HG03439 (cell line): ENCODE data around the gene TAF9.
A peak's percentile ranks its signal among the peaks of the same experiment; 100 is the strongest.
"Not testable (repeated sequence)": the region's sequence is repeated elsewhere in the genome, so short reads cannot be mapped to it uniquely, and the experiment has no call there.

ENCODE experiments used
- ATAC-seq: cut with Tn5 transposase; IDR thresholded peaks from one replicate; pipeline ENCODE4 v1.9.1; 2021; ENCODE audit warnings: mild to moderate bottlenecking, moderate library complexity; ENCODE audit not compliant: unreplicated experiment

TAF9 gene

GRCh38 chr5:69369340-69370121 lies at the start of gene TAF9, which contains the start of the genes AK6 and RAD17:
Gene TAF9, minus strand, starts transcription at chr5:69369520. Its CDS starts 3,783 bp downstream, at chr5:69365737.
Gene AK6, minus strand, starts transcription at chr5:69369520. Its CDS starts 30 bp downstream, at chr5:69369490.
Gene RAD17, plus strand, starts transcription at chr5:69369818. Its CDS starts 2,391 bp downstream, at chr5:69372209.
- peak; percentile 91 for ATAC-seq

DNA sequence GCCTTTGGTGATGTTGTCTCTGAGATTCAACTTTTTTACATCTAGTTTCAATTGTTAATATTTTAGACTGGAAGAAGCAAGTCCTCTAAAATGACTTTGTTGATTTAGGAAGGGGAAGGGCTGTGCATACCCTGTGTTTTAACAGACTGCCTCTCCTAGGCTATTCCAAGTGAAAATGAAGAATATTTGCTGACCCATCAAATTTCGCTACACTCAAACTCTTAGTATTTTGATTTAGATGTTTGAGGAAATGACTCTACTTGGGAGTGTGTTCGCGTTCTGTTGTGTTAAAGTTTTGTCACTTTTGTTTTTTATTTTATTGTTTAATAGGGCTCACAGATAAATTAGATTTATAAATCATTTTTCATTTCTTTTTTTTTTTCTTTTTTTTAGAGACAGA lies 49.2 kb upstream of the TAF9 start:
- ATAC-seq, result no peak

DNA sequence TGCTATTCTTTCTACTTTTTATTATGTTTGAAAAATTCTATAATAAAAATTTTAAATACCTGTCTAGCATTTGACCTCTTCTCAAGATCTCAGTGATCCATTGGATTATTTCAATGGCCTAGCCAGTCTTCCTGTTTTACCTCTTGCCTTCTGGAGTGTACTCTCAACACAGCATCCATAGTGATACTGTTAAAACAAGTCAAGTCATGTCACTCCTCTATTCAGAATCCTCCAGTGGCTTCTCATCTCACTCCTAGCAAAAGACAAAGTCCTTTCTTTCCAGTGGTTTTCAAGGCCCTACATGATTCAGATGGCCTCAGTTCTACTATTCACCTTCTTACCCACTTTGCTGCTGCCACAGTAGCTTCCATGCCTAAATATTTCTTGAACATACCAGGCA lies 47.4 kb upstream of the TAF9 start:
- ATAC-seq, result no peak

- no peak for ATAC-seq
Measured at GRCh38 chr5:69416180-69416579, 46.9 kb upstream of the TAF9 start.

DNA sequence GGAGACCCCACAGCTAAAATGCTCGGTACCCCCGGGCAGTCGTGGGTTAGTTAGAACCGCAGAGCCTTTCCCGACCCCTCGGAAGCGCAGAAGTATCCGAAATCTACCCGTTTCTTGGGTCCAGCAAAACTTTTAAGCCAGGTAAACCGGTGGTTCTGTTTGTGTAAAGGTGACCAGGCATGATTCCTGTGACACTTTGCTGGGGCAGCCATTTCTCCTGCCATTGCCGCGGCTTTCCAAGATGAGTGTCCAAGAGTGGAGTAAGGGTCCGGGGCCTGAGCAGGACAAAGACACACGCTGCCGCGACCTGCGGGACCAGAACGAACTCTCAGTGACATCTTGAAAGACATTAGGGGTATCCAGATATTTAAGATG lies 46.3 kb upstream of the TAF9 start:
- no peak for ATAC-seq

DNA sequence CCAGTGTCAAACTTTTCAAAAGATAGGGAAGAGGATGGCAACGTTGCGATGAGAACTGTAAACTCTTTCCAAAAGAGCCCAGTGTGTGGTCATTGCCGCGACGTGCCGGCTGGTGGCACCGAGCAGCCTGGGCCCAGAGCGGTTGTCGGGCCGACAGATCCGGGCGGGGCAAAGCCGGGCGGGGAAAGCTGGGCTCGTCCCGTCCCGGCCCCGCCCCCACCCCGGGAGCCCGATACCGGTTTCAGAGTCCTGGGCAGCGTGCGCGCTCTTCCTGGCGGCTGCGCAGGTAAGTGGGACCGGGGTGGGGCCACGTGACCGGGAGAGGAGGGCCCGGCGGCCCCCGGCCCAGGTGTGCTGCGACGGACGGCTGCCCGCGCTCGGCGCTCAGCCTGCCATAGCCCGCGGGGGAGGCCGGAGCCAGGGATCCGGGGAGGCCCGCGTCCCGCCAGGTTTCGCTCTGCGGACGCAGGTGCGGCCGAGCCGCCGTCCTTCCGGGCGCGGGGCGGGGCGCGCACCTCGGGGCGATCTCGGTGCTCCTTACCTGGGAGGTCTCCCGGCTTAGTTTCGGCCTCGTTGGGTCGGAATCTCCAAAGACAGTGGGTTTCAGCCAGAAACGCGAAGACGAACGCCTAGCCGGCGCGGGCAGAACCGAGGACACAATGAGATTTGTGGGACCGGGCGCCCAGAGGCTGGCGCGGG lies 45.7 kb upstream of the TAF9 start, which contains the start of gene MARVELD2:
Gene MARVELD2 (plus strand): TSS at position 232 of the 699 bp plus-strand sequence. CDS start 4,270 bp downstream, outside the sequence.
- ATAC-seq, result no peak

DNA sequence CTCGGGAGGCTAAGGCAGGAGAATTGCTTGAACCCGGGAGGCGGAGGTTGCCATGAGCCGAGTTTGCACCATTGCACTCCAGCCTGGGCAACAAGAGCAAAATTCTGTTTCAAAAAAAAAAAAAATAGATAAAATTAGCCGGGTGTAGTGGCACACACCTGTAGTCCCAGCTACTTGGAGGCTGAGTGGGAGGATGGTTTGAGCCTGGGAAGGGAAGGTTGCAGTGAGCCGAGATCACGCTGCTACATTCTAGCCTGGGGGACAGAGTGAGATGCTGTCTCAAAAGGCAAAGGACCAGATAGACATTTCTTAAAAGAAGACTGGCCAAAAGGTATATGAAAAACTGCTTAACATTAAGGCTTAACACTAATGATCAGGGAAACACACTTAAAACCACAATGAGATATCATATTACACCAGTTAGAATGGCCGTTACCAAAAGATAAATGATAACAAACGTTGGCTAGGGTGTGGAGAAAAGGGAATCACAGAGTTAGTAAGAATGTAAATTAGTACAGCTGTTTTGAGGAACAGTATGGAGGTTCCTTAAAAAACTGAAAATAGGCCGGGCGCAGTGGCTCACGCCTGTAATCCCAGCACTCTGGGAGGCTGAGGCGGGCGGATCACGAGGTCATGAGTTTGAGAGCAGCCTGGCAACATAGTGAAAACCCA lies 35.5 kb upstream of the TAF9 start:
- ATAC-seq, result no peak

GRCh38 chr5:69378376-69378775 lies 9.1 kb upstream of the TAF9 start:
- ATAC-seq, result no peak

- peak; percentile 68 for ATAC-seq
Measured at GRCh38 chr5:69374911-69375446, 5.7 kb upstream of the TAF9 start.

GRCh38 chr5:69372394-69372793 lies 3.1 kb upstream of the TAF9 start:
- no peak for ATAC-seq

DNA sequence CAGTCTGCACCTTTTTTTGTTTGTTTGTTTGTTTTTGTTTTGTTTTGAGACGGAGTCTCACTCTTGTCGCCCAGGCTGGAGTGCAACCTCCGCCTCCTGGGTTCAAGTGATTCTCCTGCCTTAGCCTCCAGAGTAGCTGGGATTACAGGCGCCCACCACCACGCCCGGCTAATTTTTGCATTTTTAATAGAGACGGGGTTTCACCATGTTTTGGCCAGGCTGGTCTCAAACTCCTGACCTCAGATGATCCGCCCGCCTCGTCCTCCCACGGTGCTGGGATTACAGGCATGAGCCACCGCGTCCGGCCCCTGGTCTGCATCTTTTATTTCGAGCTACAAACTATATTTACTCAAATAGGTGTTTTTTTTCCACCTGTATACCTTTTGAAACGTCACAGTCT lies 1.0 kb upstream of the TAF9 start:
- ATAC-seq, result not testable (repeated sequence)

GRCh38 chr5:69368458-69369339 lies 621 bp downstream of the TAF9 start:
- ATAC-seq, result peak; percentile 1

DNA sequence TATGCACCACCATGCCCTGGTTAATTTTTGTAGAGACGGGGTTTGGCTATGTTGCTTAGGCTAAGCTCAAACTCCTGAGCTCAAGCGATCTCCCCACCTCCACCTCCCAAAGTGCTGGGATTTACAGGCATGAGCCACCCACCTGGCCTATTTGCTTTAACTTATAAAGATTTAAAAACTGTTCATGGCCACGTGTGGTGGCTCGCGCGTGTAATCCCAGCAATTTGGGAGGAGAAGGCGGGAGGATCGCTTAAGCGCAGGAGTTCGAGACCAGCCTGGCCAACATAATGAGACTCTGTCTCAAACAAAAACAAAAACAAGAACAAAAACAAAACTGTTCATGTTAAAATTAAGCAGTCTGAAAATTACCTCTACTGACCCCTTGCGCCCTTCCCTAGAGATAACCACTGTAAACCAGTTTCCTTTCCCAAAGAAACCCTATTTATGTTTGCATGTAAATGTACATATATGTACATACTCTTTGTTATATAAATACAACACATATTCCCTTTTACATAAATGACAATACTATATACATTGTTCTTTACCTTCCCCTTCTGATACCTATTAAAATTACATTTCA lies 1.5 kb downstream of the TAF9 start:
- ATAC-seq, result no peak

DNA sequence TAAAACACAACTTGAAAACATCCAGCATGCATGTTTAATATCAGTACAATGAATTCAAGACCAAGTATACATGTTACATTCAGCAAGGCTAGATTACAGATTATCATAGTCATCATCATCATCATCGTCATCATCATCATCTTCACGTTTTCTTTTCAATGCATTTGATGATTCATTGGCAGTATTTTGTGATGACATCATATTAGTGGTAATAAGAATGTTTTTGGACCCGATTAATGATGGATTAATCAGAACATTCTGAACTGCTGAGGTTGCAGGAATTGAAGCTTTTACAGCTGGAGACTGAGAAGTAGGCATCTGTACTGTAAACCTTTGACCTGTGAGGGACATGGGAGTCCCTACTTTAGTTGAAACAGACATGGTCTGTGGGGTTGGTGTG lies 4.5 kb downstream of the TAF9 start:
- no peak for ATAC-seq

DNA sequence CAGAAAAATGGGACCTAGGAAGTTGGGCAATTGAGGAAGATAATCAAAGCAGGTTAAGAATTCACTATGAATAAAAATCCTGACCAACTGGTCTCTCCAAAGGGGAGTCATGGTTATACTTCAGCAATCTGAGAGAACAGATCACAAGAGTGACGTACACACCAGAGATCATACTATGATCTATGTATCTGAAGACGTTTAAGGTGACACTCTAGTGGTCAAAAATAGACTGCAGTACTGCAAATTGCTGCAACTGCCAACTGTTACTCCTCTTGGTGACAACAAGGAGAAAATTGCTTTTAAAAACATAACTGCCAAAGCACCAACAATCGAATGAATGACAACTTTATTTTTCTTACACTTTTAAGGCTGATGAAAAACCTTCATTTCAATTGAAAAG lies 4.9 kb downstream of the TAF9 start:
- ATAC-seq, result no peak

GRCh38 chr5:69360442-69360841 lies 8.9 kb downstream of the TAF9 start:
- ATAC-seq, result no peak

GRCh38 chr5:69359699-69360098 lies 9.6 kb downstream of the TAF9 start:
- ATAC-seq, result no peak

DNA sequence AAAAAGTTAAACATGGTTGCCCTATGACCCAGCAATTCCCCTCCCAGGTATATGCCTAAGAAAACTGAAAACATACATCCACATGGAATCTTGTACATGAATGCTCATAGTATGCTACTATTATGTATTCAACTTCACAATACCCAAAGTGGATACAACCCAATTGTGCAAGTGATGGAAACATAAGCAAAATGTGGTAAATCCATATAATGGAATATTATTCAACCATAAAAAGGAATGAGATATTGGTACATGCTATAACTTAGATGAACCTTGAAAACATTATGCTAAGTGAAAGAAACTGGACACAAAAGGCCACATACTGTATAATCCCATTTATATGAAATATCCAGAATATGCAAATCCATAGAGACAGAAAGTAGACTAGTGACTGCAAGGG lies 18.7 kb downstream of the TAF9 start:
- ATAC-seq, result no peak

DNA sequence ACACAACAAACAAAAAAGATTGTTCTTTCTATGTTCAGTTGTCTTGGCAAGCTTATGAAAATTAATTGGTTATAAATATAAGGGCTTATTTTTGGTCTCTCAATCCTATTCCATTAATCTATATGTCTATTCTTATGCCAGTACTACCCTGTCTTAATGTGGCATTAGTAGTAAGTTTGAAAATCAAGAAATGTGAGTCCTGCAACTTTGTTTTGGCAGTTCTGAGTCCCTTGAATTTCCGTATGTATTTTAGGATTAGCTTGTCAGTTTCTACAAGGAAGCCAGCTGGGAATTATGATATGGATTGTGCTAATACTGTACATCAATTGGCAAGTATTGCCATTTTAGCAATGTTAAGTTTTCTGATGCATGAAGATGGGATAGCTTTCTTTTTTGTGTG lies 26.2 kb downstream of the TAF9 start:
- ATAC-seq, result no peak
